Esophagus squamous epithelium (tissue), 4 donors: ENCODE results near the gene SLC35F2.

Experiments
- CTCF ChIP-seq, 6 experiments: fragments of 450-650 bp in 4 of 6; fragments of 200-600 bp in 2 of 6; sonication (generic) in 2 of 6; IDR thresholded peaks; one replicate each; pipeline ENCODE4 v1.5.1; 2016 to 2019; ENCODE audit warnings: antibody characterized with exemption in 6 of 6, mild to moderate bottlenecking in 4 of 6, moderate library complexity in 4 of 6
- POLR2A ChIP-seq, 4 donors: fragments of 450-650 bp; IDR thresholded peaks; one replicate each; pipeline ENCODE4 v1.6.1; 2017; ENCODE audit warnings: antibody characterized with exemption in 4 of 4, mild to moderate bottlenecking in 4 of 4, moderate library complexity in 3 of 4

GRCh38 chr11:107747622-107748021, 111.0 kb downstream of the SLC35F2 start:
- TF ChIP-seq CTCF (IDR thresholded peaks at IDR 0.05): no peak
- TF ChIP-seq POLR2A (IDR thresholded peaks at IDR 0.05): no peak
